Activated gamma-delta T cell treated with anti-CD3 and anti-CD28 coated beads, Interleukin-2, amount 50 U/mL, for 16 hours (primary cell): ENCODE results near the gene TTYH2.

Source experiments
- DNase-seq: peaks from one replicate; pipeline ENCODE4 v3.0.0-alpha.2; 2020; ENCODE audit warnings: low read depth

The TTYH2 gene

GRCh38 chr17:74196541-74197317 is 16.6 kb upstream of the TTYH2 start:
- no peak for DNase-seq

GRCh38 chr17:74197801-74198200 is 15.6 kb upstream of the TTYH2 start:
- DNase-seq = no peak

- DNase-seq = no peak
These were observed 14.7 kb upstream of the TTYH2 start for GRCh38 chr17:74198694-74199093.

GRCh38 chr17:74199306-74200092 is 13.9 kb upstream of the TTYH2 start:
- peak; percentile 47 for DNase-seq

GRCh38 chr17:74200112-74200511 is 13.3 kb upstream of the TTYH2 start:
- no peak for DNase-seq

- DNase-seq = no peak
These were observed 12.1 kb upstream of the TTYH2 start for GRCh38 chr17:74201250-74201649.

- DNase-seq = no peak
These were observed 11.4 kb upstream of the TTYH2 start for GRCh38 chr17:74201948-74202347.

GRCh38 chr17:74202938-74203337 is 10.4 kb upstream of the TTYH2 start:
- DNase-seq = no peak

GRCh38 chr17:74203439-74204240 is 9.7 kb upstream of the TTYH2 start, which contains the start of gene RPL38:
Gene RPL38, plus strand, starts transcription at chr17:74203678. Its CDS starts 278 bp downstream, at chr17:74203956.
- DNase-seq = peak; percentile 96

- no peak for DNase-seq
These were observed 8.9 kb upstream of the TTYH2 start for GRCh38 chr17:74204474-74204873.

GRCh38 chr17:74205274-74205673 is 8.1 kb upstream of the TTYH2 start:
- DNase-seq = no peak

GRCh38 chr17:74206332-74206818 is 7.0 kb upstream of the TTYH2 start:
- DNase-seq = no peak

GRCh38 chr17:74210191-74211140 is 2.9 kb upstream of the TTYH2 start:
- peak; percentile 71 for DNase-seq

GRCh38 chr17:74211141-74211911 is 2.0 kb upstream of the TTYH2 start:
- no peak for DNase-seq

GRCh38 chr17:74211912-74212208 is 1.5 kb upstream of the TTYH2 start:
- DNase-seq = no peak

GRCh38 chr17:74212209-74212912 is 1.0 kb upstream of the TTYH2 start:
- no peak for DNase-seq

GRCh38 chr17:74213861-74214391 is 555 bp downstream of the TTYH2 start:
- DNase-seq = no peak

GRCh38 chr17:74214484-74215341 is 1.3 kb downstream of the TTYH2 start:
- DNase-seq = no peak

- DNase-seq = no peak
These were observed 2.0 kb downstream of the TTYH2 start for GRCh38 chr17:74215342-74215727.
